Measurements from ENCODE around the gene S100B.

S100B gene

GRCh38 chr21:46600978-46601377, 3.9 kb downstream of the S100B start:
- no peak for TF ChIP-seq CTCF (conservative IDR thresholded peaks at IDR 0.05; ENCODE audit: low read length)
- no peak overlapping the region for H3K4me3 ChIP-seq (ENCODE audit: low read length)
- no peak for DNase-seq (ENCODE audit: low read depth)

DNA sequence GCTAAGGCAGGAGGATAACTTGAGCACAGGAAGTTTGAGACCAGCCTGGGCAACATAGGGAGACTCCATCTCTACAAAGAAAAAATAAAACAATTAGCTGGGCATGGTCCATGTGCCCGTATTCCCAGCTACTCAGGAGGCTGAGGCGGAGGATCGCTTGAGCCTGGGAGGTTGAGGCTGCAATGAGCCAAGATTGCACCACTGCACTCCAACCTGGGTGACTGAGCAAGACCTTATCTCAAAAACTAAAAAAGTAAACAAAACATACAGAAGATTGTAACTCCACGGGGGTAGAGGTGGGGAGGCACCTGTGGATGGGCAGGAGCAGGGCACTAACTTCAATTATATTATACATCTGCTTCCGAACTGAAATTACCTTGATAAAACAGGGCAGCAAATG, 4.6 kb downstream of the S100B start:
- no peak for TF ChIP-seq CTCF (conservative IDR thresholded peaks at IDR 0.05; ENCODE audit: low read length)
- DNase-seq (ENCODE audit: low read depth) = no peak
- no peak overlapping the region for H3K4me3 ChIP-seq (ENCODE audit: low read length)

- DNase-seq (ENCODE audit: low read depth) = peak; percentile 87
- TF ChIP-seq CTCF (conservative IDR thresholded peaks at IDR 0.05; ENCODE audit: low read length) = no peak
Observed at GRCh38 chr21:46598581-46599572, 6.0 kb downstream of the S100B start.

DNA sequence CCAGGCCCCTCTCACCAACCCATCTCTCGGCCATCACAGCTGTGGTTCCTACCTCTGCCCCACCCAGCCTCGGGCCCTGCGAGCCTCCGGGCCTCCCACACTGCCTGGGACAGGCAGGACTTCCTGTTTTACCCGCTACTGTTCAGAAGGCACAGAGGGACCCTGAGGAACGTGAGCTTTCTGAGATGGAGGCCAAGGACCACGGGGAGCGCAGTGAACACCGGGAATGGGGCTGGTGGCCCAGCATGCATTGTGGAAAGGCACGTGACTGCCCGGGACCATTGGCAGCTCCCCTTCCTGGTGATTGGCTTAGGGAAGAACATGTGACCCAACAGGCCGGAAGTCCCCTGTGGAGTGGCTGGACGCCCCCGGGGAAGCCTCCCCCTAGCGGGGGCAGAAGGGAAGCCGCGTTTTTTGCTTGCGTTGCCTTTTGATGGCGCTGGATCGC, 7.0 kb downstream of the S100B start:
- DNase-seq (ENCODE audit: low read depth) = no peak
- no peak for TF ChIP-seq CTCF (conservative IDR thresholded peaks at IDR 0.05; ENCODE audit: low read length)
- no peak overlapping the region for H3K4me3 ChIP-seq (ENCODE audit: low read length)

More at GRCh38 chr21:46598581-46599572, 6.0 kb downstream of the S100B start:
- H3K4me3 ChIP-seq (ENCODE audit: low read length) = no peak overlapping the region

DNA sequence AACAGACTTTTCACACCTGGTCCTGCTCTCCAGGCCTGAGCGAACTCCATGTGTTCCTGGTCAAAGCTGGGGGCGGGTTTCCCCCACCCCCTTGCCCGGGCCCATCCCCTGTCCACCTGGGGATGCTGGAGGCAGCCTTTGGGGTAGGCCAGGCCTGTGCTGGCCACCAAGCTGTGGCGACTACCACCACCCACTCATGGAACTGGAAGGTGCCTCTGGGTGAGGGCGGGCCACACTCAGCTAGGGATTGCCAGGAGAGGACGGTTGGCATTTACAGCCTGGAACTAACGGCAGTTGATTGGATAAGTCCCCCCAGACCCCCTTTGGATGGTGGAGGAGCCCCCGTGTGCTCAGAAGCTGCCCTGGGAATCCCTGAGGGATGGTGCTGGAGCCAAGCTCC, 7.9 kb downstream of the S100B start:
- no peak for TF ChIP-seq CTCF (conservative IDR thresholded peaks at IDR 0.05; ENCODE audit: low read length)
- no peak for DNase-seq (ENCODE audit: low read depth)
- H3K4me3 ChIP-seq (ENCODE audit: low read length) = no peak overlapping the region

DNA sequence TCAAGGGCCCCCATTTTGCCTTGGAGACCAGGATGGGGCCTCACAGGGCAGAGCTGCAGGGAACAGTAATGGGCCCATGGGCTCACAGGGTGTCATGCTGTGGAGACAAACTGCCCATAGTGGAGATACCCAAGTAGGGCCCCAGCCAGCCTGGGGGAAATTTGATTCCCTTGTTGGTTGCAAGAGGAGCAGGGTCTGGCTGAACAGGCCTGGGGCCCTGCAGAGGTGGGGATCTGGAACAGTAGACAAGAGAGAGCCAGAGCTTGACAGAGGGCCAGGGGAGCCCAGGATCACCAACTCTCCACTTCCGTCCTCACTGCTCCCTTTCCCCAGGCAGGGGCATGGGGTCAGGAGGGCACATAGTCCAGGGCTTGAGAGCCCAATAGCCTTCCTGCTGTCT, 8.7 kb downstream of the S100B start:
- no peak for TF ChIP-seq CTCF (conservative IDR thresholded peaks at IDR 0.05; ENCODE audit: low read length)
- H3K4me3 ChIP-seq (ENCODE audit: low read length) = no peak overlapping the region
- DNase-seq (ENCODE audit: low read depth) = no peak

- no peak overlapping the region for H3K4me3 ChIP-seq (ENCODE audit: low read length)
- no peak for TF ChIP-seq CTCF (conservative IDR thresholded peaks at IDR 0.05; ENCODE audit: low read length)
- no peak for DNase-seq (ENCODE audit: low read depth)
Observed at GRCh38 chr21:46594276-46594675, 10.6 kb downstream of the S100B start.

All from AG10803 (cell line).